ENCODE data around the gene CAMKK1. TPM values are rescaled to one million over a fixed set of nuclear protein-coding genes. Genes with fewer than 3 reads are reported as not detected.

The CAMKK1 gene
- total RNA-seq, 4 donors from 2014 or later, result 3.3 to 9.5 (median 3.8) TPM

DNA sequence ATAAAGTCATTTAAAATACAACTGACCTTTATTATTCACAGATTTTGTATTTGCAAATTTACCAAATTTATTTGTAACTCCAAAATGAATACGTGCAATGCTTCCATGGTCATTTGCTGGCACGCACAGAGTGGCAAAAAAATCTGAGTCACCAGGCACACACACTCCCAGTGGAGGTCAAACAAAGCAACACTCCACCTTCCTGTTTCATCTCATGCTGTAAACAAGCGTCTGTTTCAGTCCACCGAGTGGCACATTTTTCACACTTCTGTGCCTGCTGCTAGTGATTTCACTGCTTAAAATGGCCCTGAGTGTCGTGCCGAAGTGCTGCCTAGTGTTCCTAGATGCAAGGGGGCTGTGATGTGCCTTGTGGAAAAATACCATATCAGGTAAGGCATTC is 74.1 kb downstream of the CAMKK1 start:
- TF ChIP-seq, protein P1, sequence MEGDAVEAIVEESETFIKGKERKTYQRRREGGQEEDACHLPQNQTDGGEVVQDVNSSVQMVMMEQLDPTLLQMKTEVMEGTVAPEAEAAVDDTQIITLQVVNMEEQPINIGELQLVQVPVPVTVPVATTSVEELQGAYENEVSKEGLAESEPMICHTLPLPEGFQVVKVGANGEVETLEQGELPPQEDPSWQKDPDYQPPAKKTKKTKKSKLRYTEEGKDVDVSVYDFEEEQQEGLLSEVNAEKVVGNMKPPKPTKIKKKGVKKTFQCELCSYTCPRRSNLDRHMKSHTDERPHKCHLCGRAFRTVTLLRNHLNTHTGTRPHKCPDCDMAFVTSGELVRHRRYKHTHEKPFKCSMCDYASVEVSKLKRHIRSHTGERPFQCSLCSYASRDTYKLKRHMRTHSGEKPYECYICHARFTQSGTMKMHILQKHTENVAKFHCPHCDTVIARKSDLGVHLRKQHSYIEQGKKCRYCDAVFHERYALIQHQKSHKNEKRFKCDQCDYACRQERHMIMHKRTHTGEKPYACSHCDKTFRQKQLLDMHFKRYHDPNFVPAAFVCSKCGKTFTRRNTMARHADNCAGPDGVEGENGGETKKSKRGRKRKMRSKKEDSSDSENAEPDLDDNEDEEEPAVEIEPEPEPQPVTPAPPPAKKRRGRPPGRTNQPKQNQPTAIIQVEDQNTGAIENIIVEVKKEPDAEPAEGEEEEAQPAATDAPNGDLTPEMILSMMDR (IDR thresholded peaks at IDR 0.05), result no peak
- no peak for TF ChIP-seq POLR2A (IDR thresholded peaks at IDR 0.05)
- Histone ChIP-seq H3K27ac (no peak overlapping the region), H3K4me3 (no peak overlapping the region), H3K4me1 (no peaks in the 10 kb centered on the region), H3K27me3 (no peaks in the 10 kb centered on the region), H3K9me3 (no peaks in the 10 kb centered on the region), H3K36me3 (peaks cover 11 to 100% (median 26%) of the 10 kb centered on the region in 3 donors)
- DNase-seq, result no peak
- intact Hi-C loops (cut with DNase I), result no loop called here
- WGBS, 2 donors, result 72 to 90% methylated on average over 6 of the region's 6 CpGs

DNA sequence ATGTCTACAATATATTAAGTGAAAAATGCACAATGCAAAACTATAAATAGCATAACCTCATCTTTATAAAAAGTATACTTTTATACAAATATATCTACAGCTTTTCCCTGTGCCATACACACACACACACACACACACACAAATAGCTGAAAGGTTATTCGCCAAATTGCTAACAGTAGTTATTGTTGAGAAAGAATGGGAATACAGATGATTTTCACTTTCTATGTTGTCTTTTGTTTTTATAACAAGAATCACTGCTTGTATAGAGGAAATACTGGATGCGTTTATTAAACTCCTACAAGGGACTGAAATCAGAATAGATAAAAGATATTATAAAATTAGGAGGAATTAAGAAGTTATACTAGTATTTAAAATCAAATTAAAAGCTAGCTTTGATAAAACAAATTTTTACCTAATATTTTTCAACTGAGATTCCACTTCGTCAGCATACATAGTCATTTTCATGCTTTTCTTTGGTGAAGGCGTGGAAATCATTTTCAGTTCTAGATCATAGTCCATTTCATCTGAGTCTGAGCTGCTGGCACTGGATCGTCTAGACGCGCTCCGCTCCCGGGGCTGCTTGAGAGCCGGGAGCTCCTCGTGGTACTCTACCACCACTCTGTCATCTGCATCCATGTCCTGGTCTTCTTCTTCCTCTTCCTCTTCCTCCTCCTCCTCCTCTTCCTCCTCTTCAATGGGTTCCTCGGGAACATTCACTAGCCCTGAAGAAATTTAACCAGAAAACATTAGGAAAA is 74.8 kb downstream of the CAMKK1 start:
- DNase-seq, result no peak
- Histone ChIP-seq H3K9me3 (no peaks in the 10 kb centered on the region), H3K4me3 (no peak overlapping the region), H3K27me3 (no peaks in the 10 kb centered on the region), H3K36me3 (peaks cover 11 to 100% (median 27%) of the 10 kb centered on the region in 3 donors), H3K27ac (no peak overlapping the region), H3K4me1 (no peaks in the 10 kb centered on the region)
- 91 to 95% methylated on average over 12 of the region's 12 CpGs for WGBS, 2 donors
- TF ChIP-seq, protein P1 (IDR thresholded peaks at IDR 0.05), result no peak
- TF ChIP-seq POLR2A (IDR thresholded peaks at IDR 0.05), result no peak
- intact Hi-C loops (cut with DNase I), result no loop called here

DNA sequence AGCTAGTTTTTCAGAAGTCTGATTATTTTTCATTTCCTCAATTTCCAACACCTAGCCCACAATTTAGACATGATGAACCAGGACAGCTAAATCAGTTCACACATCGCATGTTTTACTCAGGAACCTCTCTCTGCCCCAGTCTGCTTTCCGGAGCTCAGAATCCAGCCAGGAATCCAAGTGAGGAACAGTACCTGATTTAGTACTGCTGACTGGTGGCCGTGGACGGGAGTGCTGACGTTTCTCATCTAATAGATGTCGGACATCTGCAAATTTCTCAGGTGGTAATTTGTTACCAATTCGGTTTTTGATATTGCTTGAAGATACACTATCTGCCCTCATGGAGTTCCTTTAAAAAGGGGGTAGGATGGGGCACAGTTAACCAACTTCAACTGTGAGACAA is 76.9 kb downstream of the CAMKK1 start:
- Histone ChIP-seq H3K4me1 (no peaks in the 10 kb centered on the region), H3K9me3 (no peaks in the 10 kb centered on the region), H3K36me3 (peaks cover 11 to 100% (median 32%) of the 10 kb centered on the region in 3 donors), H3K27ac (no peak overlapping the region), H3K27me3 (no peaks in the 10 kb centered on the region), H3K4me3 (no peak overlapping the region)
- WGBS, 2 donors, result 93 to 96% methylated on average over 5 to 7 of the region's 7 CpGs
- intact Hi-C loops (cut with DNase I), result no loop called here
- DNase-seq, result no peak
- TF ChIP-seq POLR2A (IDR thresholded peaks at IDR 0.05), result no peak
- TF ChIP-seq, protein P1 (IDR thresholded peaks at IDR 0.05), result no peak

GRCh38 chr17:3815122-3815521 is 77.7 kb downstream of the CAMKK1 start:
- TF ChIP-seq POLR2A (IDR thresholded peaks at IDR 0.05), result no peak
- TF ChIP-seq, protein P1 (IDR thresholded peaks at IDR 0.05), result no peak
- Histone ChIP-seq H3K4me3 (no peak overlapping the region), H3K27me3 (no peaks in the 10 kb centered on the region), H3K36me3 (peaks cover 15 to 100% (median 35%) of the 10 kb centered on the region in 3 donors), H3K4me1 (no peaks in the 10 kb centered on the region), H3K27ac (no peak overlapping the region), H3K9me3 (no peaks in the 10 kb centered on the region)
- DNase-seq, result no peak
- 88% methylated on average over 5 to 6 of the region's 6 CpGs for WGBS, 2 donors
- intact Hi-C loops (cut with DNase I), result no loop called here

- TF ChIP-seq, protein P1 (IDR thresholded peaks at IDR 0.05), result no peak
- TF ChIP-seq POLR2A (IDR thresholded peaks at IDR 0.05), result no peak
- Histone ChIP-seq H3K27me3 (no peaks in the 10 kb centered on the region), H3K27ac (no peak overlapping the region), H3K4me3 (no peak overlapping the region), H3K36me3 (peaks cover 15 to 100% (median 35%) of the 10 kb centered on the region in 3 donors), H3K4me1 (no peaks in the 10 kb centered on the region), H3K9me3 (no peaks in the 10 kb centered on the region)
- intact Hi-C loops (cut with DNase I), result no loop called here
- DNase-seq, result no peak
- 92 to 96% methylated on average over 13 of the region's 13 CpGs for WGBS, 2 donors
These were observed 78.5 kb downstream of the CAMKK1 start for GRCh38 chr17:3814361-3814760.

Data from esophagus squamous epithelium (tissue), 5 donors.